ENCODE results near the gene PSMA1.
A peak's percentile ranks its signal among the peaks of the same experiment; 100 is the strongest.
"Not testable (repeated sequence)": the region's sequence is repeated elsewhere in the genome, so short reads cannot be mapped to it uniquely, and the experiment has no call there.

PSMA1 gene

DNA sequence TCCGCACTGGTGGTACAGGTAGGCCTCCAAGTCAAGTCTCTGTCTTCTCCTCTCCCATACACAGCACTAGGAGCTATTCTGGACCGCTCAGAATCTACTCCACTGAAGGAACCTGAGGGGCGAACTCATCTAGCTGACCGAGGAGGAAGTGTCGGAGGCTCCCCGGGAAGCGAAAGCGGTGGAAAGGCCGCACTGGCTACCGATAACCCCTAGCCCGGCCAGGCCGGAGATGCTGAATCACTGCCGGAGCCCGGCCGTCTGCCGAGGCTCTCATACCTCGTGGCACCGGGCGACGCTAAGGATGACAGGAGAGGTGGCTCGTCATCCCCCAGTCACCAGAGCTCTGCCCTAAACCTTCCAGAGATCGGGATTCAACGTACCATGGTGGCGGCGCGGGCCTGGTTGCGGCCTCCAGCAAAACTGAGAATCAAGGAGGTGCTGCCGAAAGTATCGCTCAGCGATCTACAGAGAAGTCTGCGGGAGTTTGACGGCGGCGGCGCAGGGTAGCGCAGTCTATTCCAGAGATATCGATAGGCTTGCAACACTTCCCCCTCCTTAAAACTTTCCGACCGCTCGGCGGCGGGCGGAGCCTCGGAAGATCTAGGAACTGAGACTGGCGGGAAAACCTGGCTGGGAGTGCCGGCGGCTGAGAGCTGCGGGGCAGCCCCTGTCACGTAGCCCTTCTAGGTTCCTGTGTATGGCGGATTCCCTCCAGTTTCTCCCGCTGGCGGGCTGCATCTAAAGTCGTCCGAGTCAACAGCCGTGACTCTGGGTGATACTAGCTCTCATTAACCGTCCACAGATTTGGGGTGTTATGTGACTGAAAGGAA is at the start of gene PSMA1:
Gene PSMA1 (minus strand): TSS at position 470 of the 830 bp plus-strand sequence. CDS start 87 bp downstream, at position 383.
- peak; percentile 98 for DNase-seq (ENCODE audit: low spot score)

GRCh38 chr11:14569516-14569915 is 49.3 kb upstream of the PSMA1 start:
- DNase-seq (ENCODE audit: low spot score): not testable (repeated sequence)

GRCh38 chr11:14567064-14567651 is 47.0 kb upstream of the PSMA1 start:
- no peak for DNase-seq (ENCODE audit: low spot score)

- DNase-seq (ENCODE audit: low spot score): no peak
Observed at GRCh38 chr11:14566331-14567063, 46.3 kb upstream of the PSMA1 start.

GRCh38 chr11:14565845-14566244 is 45.7 kb upstream of the PSMA1 start:
- no peak for DNase-seq (ENCODE audit: low spot score)

GRCh38 chr11:14555818-14556217 is 35.6 kb upstream of the PSMA1 start:
- no peak for DNase-seq (ENCODE audit: low spot score)

GRCh38 chr11:14554959-14555358 is 34.8 kb upstream of the PSMA1 start:
- DNase-seq (ENCODE audit: low spot score): no peak

DNA sequence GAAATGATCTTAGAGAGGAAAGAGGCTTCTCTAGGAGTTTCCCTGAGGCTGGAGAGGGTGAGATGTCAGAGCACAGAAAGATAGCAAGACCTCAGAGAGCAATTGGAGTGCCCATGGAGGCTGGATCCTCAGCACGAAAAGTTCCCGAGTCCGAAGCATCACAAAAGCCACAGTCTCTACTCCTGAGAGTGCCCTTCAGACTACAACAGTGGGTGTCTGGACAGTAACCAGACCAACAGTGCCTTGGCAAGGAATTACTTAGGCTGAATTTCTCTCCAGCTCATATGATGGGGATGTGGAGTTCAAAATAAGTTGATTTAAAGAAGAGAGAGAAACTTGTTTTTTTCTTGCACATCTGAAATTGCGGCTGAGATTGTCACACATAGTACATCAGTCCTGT is 31.9 kb upstream of the PSMA1 start:
- DNase-seq (ENCODE audit: low spot score): no peak

DNA sequence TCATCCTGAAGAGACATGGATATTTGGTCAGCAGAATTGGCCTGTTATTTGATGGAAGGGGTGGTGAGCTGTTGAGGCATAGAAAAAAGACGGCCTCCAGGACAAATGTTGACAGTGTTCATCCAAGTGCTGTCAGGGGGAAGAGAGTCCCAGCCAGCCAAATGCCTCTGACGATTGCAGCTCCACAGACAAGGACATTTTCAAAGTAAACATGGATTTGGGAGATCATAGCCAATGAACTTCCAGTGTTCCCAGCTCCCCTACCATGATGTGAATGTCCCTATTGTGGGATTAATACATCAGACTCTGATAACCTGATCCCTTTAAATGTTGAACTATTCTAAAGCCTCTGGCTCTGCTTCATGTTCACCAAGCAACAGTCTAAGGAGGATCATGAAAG is 31.2 kb upstream of the PSMA1 start:
- no peak for DNase-seq (ENCODE audit: low spot score)

DNA sequence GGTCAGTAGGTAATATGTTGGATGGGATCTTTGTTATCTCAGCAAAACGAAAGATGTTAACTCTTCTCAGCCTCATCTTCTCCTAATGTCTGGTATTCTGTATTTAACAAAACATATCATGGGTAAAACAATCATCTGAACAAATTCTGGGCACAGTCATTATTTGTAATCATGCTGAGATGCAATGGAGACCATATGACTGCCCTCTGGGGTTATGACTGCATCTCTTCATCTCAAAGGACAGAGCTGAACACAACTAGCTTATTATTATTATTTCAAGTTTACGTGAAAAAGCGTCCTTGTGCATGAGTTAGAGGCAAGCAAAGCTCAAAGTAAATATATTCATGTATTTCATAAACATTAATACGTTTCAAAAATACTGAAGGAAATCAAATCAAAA is 29.7 kb upstream of the PSMA1 start:
- no peak for DNase-seq (ENCODE audit: low spot score)

GRCh38 chr11:14547440-14547839 is 27.3 kb upstream of the PSMA1 start:
- no peak for DNase-seq (ENCODE audit: low spot score)

GRCh38 chr11:14546672-14547071 is 26.5 kb upstream of the PSMA1 start:
- peak; percentile 5 for DNase-seq (ENCODE audit: low spot score)

DNA sequence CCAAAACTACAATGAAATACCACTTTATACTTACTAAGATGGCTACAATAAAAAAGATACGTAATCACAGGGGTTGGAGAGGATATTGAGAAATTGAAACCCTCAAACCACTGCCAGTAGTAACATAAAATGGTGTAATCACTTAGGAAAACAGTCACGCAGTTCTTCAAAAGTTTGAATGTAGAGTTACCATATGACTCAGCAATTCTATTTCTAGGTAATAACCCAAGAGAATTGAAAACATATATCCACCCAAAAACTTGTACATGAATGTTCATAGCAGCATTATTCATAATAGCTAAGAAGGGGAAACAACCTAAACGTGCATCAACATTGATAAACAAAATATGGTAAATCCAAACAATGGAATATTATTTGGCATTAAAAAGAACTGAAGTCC is 24.4 kb upstream of the PSMA1 start:
- no peak for DNase-seq (ENCODE audit: low spot score)

DNA sequence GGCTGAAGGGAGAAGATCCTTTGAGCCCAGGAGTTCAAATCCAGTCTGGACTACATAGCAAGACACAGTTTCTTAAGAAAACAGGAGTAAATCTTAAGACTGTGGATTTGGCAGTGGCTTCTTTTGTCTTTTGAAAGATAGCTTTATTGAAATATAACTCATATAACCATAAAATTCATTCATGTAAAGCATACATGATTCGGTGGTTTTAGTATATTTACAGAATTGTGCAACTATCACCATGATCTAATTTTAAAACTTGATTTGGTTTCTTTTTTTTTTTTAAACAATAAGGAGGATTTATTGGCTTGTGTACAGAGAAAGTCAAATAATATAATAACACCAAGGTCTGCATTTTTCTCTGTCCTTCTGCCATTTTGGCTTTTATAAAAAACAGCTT is 23.1 kb upstream of the PSMA1 start:
- no peak for DNase-seq (ENCODE audit: low spot score)

- DNase-seq (ENCODE audit: low spot score): no peak
Observed at GRCh38 chr11:14542324-14542723, 22.1 kb upstream of the PSMA1 start.

- DNase-seq (ENCODE audit: low spot score): no peak
Observed at GRCh38 chr11:14541192-14541947, 21.2 kb upstream of the PSMA1 start.

DNA sequence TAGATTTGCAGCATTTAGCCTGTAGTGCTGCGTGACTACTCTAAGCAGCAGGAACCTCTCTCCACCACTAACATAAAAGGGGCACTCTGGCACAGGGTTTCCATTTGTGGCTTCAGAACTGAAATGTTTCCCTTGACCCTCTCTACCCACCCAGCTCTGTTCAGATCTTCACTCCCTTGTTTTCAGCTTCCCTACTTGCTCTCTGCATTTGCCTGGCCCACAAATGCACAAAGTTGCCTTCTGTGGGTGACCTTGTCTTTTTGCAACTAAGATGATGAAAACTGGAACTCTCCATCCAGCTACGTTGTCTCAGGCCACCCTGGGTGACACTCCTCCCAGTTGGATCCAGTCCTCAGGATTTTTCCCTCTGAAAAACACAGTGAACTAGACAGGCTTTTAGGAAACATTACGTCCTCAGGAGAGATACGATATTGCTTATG is 19.8 kb upstream of the PSMA1 start:
- DNase-seq (ENCODE audit: low spot score): no peak

DNA sequence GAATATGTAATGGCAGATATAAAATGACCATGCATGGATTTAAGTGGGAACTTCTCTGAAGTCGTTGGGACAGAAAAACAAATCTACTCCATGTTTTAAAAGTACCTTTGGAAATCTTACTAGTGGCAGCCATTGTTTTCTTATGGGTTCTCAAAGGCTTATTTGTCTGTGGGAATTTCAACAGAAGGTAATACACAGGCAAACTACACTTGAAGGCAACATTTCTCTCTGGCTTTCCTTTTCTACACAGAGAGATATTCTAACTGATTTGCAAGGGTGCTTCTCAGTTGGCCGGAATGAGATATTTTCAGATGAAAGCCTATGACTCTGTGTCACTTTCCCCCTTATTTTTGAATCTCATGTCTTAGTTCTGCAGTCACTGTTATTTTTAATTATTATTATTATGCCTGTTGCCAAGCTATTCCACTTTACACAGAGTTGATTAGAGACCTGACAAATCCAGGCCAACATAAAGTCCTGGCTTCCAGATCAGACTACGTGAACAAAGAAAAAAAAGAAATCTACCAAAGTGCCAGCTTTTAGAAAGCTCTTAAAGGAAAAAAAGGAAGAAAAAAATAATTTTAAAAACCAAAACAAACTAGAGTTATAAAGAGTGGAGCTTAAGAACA is 18.9 kb upstream of the PSMA1 start:
- DNase-seq (ENCODE audit: low spot score): no peak

- no peak for DNase-seq (ENCODE audit: low spot score)
Observed at GRCh38 chr11:14538271-14538925, 18.2 kb upstream of the PSMA1 start.

DNA sequence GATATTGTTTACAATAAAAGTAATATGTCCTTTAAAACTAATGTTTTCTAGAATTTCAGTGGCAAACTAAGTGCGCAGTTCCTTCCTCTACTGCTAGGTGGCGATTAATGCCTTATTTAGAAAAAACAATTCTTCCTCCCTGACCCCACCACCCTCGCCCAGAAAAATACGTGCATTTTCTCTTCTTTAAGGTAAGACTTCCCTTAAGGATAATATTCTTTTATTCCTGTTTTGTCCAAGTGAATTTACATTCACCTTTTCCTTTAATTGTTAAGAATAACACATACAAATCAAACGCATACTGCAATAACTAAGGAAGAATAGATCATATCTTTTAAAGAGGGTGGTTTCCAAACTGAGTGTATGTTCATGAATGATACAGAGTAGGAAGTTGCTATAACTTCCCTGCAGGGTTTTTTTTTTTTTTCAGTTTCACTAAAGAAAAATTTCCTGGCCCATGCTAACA is 17.0 kb upstream of the PSMA1 start:
- peak; percentile 59 for DNase-seq (ENCODE audit: low spot score)

- DNase-seq (ENCODE audit: low spot score): not testable (repeated sequence)
Observed at GRCh38 chr11:14535166-14535565, 15.0 kb upstream of the PSMA1 start.
